Transverse colon (tissue), 4 donors: ENCODE data around the gene RGP1. TPM values are rescaled to one million over a fixed set of nuclear protein-coding genes. Genes with fewer than 3 reads are reported as not detected.

ENCODE experiments used
- DNase-seq: peaks from one replicate; pipeline ENCODE4 v3.0.0-alpha.2; 2019
- H3K27ac ChIP-seq, 4 donors: fragments of 200-600 bp; sonication (generic); 2 replicates each; pipeline ENCODE4 v1.5.1; 2016 to 2018; ENCODE audit warnings: inconsistent platforms in 4 of 4
- H3K27me3 ChIP-seq: fragments of 200-600 bp; sonication (generic); 2 replicates; pipeline ENCODE4 v1.5.1; 2017; ENCODE audit warnings: inconsistent platforms
- H3K36me3 ChIP-seq, 4 donors: fragments of 200-600 bp; sonication (generic); 2 replicates each; pipeline ENCODE4 v1.5.1; 2017 to 2019; ENCODE audit warnings: inconsistent platforms in 4 of 4
- H3K4me1 ChIP-seq, 4 donors: fragments of 200-600 bp; sonication (generic); 2 replicates each; pipeline ENCODE4 v1.5.1; 2017 to 2020; ENCODE audit warnings: inconsistent platforms in 4 of 4
- H3K4me3 ChIP-seq, 4 donors: fragments of 200-600 bp; sonication (generic); 1 replicate in 1 of 4; 2 replicates in 3 of 4; pipeline versions ENCODE4 v1.5.1 to v1.6.1; 2017 to 2019; ENCODE audit warnings: inconsistent platforms in 4 of 4
- H3K9me3 ChIP-seq, 2 donors: fragments of 200-600 bp; sonication (generic); 2 replicates each; pipeline ENCODE4 v1.5.1; 2017 to 2019; ENCODE audit warnings: inconsistent platforms in 2 of 2
- EP300 ChIP-seq: sonication (generic); formaldehyde crosslinking; IDR thresholded peaks from one replicate; pipeline ENCODE4 v1.6.1; 2017; ENCODE audit warnings: antibody characterized with exemption, low read depth
- POLR2A ChIP-seq: fragments of 450-650 bp; IDR thresholded peaks from one replicate; pipeline ENCODE4 v1.6.1; 2016; ENCODE audit warnings: antibody characterized with exemption, mild to moderate bottlenecking, moderate library complexity
- POLR2AphosphoS5 ChIP-seq, 3 donors: sonication (generic); formaldehyde crosslinking; IDR thresholded peaks; one replicate each; pipeline ENCODE4 v1.6.1; 2016; ENCODE audit warnings: antibody characterized with exemption in 3 of 3
- WGBS, 2 donors: methylation state at CpG; one replicate each; pipeline ENCODE4 v1.1.5; 2018; ENCODE audit warnings: low coverage in 1 of 2; 5-methylcytosine and 5-hydroxymethylcytosine counted together
- in situ Hi-C, 4 donors: fragments of 200-750 bp; cut with MboI; loops; one replicate each; pipeline versions ENCODE4 v1.15.0 to v1.15.1; 2017; ENCODE audit warnings: low sequenced_read_pairs in 3 of 4, low pct_ligation_motif_present in 1 of 4, low pct_unique_long_range_greater_than_20kb in 1 of 4
- intact Hi-C: fragments of 100-400 bp; cut with DNase I; formaldehyde crosslinking; loops from one replicate; pipeline ENCODE4 v1.15.1; 2023; ENCODE audit warnings: low total_unique reads
- total RNA-seq, 4 donors: library from RNA; depleted of rRNA; stranded (reverse); fragments of >200 nt; gene quantifications; one replicate each; pipeline ENCODE4 v1.1.0, GENCODE V29; 2016
- TF ChIP-seq, protein P1 (sequence below), 5 experiments: fragments of 200-600 bp in 3 of 5; fragments of 450-650 bp in 2 of 5; sonication (generic) in 3 of 5; IDR thresholded peaks; 1 replicate in 2 of 5; 2 replicates in 3 of 5; pipeline ENCODE4 v1.5.1; 2016 to 2017; ENCODE audit warnings: antibody characterized with exemption in 5 of 5, inconsistent platforms in 3 of 5, mild to moderate bottlenecking in 2 of 5, moderate library complexity in 1 of 5

RGP1 gene
- total RNA-seq, 4 donors from 2014 or later: 30.3 to 47.5 (median 43.7) TPM

DNA sequence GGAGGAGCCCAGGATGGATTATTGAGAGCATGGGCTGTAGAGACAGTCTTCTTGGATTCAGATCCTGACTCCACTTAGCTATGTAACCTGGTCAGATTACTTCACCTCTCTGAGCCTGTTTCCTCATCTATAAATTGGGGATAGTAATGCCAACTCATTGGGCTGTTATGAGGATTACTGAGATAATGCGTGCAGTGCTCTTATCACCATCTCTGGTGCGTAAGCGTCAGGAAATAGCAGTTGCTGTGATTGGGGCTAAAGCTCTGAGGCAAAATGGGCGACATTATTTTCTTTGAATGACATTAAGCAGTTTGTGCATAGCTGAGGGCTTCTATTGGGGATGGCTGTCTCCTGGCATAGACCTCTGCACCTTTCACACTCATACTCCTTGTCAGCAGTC lies 6.0 kb downstream of the RGP1 start:
- H3K27me3 ChIP-seq: no peaks in the 10 kb centered on the region
- H3K36me3 ChIP-seq: peaks cover 0 to 24% (median 10%) of the 10 kb centered on the region in 4 donors
- no peak overlapping the region for H3K27ac ChIP-seq
- peaks cover 11 to 31% (median 21%) of the 10 kb centered on the region in 4 donors for H3K4me1 ChIP-seq
- no peak overlapping the region for H3K4me3 ChIP-seq
- intact Hi-C loops (no loop called here), in situ Hi-C loops (no loop called here)
- H3K9me3 ChIP-seq: no peaks in the 10 kb centered on the region
- no peak for DNase-seq
- TF ChIP-seq POLR2A (no peak), EP300 (no peak), POLR2AphosphoS5 (IDR thresholded peaks at IDR 0.05) (no peak)
- TF ChIP-seq, protein P1, sequence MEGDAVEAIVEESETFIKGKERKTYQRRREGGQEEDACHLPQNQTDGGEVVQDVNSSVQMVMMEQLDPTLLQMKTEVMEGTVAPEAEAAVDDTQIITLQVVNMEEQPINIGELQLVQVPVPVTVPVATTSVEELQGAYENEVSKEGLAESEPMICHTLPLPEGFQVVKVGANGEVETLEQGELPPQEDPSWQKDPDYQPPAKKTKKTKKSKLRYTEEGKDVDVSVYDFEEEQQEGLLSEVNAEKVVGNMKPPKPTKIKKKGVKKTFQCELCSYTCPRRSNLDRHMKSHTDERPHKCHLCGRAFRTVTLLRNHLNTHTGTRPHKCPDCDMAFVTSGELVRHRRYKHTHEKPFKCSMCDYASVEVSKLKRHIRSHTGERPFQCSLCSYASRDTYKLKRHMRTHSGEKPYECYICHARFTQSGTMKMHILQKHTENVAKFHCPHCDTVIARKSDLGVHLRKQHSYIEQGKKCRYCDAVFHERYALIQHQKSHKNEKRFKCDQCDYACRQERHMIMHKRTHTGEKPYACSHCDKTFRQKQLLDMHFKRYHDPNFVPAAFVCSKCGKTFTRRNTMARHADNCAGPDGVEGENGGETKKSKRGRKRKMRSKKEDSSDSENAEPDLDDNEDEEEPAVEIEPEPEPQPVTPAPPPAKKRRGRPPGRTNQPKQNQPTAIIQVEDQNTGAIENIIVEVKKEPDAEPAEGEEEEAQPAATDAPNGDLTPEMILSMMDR (IDR thresholded peaks at IDR 0.05): no peak
- WGBS, 2 donors: 97% methylated on average over 4 of the region's 4 CpGs; no CpG with 5 or more reads in 1 of the 2 donors

DNA sequence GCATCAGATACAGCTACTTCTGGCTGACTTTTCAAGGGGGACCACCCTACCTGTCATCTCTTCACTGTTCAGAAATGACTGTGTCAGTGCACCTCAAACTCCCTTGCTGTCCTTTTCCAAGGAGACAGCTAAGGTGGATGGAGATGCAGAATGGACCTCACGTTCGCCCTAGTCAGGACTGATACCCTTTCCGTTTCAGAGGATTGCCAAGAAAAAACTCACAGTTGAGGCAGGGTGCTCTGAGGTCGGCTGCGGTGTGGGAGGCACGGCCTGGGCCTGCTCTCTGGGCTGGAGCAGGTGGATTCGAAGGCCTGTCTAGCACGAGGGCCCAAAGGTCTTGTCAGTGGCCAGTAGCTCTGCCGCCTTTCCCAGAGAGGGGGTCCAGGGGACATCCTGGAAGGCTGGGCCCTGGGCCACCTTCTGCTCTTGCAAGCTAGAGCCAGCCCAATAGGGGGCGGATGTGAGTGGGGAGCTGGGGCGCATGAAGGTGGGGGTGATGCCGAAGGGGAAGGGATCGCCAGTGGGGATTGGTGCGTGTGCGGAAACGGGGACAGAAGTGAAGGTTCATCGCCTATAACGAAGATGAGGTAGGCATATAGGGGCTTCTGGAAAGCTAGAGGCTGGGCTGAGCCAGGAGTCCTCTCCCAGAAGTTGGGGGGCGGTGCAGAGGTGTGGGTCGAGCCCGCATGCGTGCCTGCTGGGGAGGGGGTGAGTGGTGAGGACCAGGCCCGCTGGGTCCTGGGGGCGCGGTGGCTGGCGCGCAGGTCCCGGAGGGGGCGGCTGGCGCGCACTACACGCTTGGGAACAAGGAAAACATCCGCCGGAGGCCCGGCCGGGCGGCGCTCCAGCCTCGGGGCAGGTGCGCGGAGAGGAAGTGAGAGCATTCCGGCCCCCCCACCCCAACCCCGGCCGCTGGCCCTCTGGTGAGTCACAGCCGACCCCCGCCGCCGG lies 7.5 kb downstream of the RGP1 start:
- peak; percentile 83 for DNase-seq
- H3K9me3 ChIP-seq: no peaks in the 10 kb centered on the region
- WGBS, 2 donors: 9 to 17% methylated on average over 5 to 48 of the region's 48 CpGs
- H3K27me3 ChIP-seq: no peaks in the 10 kb centered on the region
- H3K36me3 ChIP-seq: peaks cover 0 to 23% (median 7%) of the 10 kb centered on the region in 4 donors
- peak overlapping the region; percentile 49 to 89 (median 70) for H3K4me3 ChIP-seq
- in situ Hi-C loops: no loop called here
- intact Hi-C loops: no loop called here
- TF ChIP-seq POLR2A (peak; percentile 34), EP300 (no peak), POLR2AphosphoS5 (IDR thresholded peaks at IDR 0.05) (peak in 1 of 3 donors; percentile 9)
- TF ChIP-seq, protein P1 (IDR thresholded peaks at IDR 0.05): peak; percentile 68 to 91 (median 76)
- H3K4me1 ChIP-seq: peaks cover 11 to 36% (median 16%) of the 10 kb centered on the region in 4 donors
- peak overlapping the region; percentile 91 to 97 (median 93) for H3K27ac ChIP-seq

DNA sequence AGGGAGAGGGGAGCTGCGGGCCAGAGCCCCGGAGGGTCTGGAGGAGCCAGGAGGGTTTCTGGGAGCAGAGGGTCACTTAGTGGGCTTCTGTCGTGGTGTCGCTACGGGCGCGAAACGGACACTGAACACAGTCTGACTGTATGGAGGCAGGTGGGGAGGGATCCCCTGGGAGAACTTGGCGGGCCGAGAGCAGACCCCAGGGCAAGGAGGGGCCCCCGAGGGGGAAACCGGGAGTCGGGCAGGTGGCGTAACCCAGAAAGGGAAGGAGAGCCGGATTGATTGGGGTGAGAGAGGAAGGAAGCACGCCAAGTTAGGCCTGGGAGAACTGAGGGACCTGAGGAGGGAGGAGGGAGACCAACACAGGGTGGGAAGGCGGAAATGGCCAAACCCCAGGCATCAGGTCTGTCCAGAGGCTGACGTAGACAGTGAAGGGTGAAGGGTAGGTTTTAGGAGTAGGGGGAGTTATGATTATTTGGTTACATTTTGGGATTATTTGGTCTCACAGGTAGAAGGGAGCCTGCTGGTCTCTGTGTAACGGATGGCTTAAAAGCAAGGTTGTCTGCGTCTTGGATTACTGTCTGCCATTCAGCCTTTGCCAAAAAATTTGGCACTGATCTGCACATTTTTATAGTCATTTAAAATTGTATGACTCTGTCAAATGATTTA lies 8.3 kb downstream of the RGP1 start:
- intact Hi-C loops: no loop called here
- no peaks in the 10 kb centered on the region for H3K9me3 ChIP-seq
- peak overlapping the region; percentile 49 to 89 (median 70) for H3K4me3 ChIP-seq
- in situ Hi-C loops: no loop called here
- 0 to 3% methylated on average over 5 to 20 of the region's 20 CpGs for WGBS, 2 donors
- H3K36me3 ChIP-seq: peaks cover 0 to 15% (median 7%) of the 10 kb centered on the region in 4 donors
- H3K27me3 ChIP-seq: no peaks in the 10 kb centered on the region
- peaks cover 11 to 42% (median 16%) of the 10 kb centered on the region in 4 donors for H3K4me1 ChIP-seq
- TF ChIP-seq, protein P1 (IDR thresholded peaks at IDR 0.05): no peak
- TF ChIP-seq EP300: no peak
- peak; percentile 66 for TF ChIP-seq POLR2A
- TF ChIP-seq POLR2AphosphoS5 (IDR thresholded peaks at IDR 0.05): peak; percentile 7 to 57 (median 53)
- H3K27ac ChIP-seq: peak overlapping the region; percentile 91 to 97 (median 93)
- peak; percentile 66 for DNase-seq

DNA sequence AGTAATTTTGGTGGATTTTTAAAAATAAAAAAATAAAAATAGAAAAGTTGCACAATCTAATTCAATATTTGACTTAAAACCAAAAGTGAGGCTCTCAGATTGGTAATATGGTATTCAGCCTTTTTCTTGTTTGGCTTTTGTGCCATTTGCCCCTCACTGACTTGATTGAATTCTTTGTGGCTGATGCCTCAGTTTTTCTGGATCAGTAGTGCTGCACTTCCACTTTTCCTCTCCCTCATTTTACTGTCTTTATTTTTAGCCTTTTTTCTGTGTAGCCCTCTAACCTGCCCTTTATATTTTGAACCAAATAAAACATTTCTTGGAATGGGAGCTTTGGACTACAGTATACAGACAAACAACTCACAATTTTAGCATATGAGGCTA lies 8.8 kb downstream of the RGP1 start:
- TF ChIP-seq EP300 (no peak), POLR2AphosphoS5 (IDR thresholded peaks at IDR 0.05) (no peak), POLR2A (no peak)
- TF ChIP-seq, protein P1 (IDR thresholded peaks at IDR 0.05): no peak
- Histone ChIP-seq H3K9me3 (no peaks in the 10 kb centered on the region), H3K27ac (peak overlapping the region; percentile 91 to 97 (median 93)), H3K4me1 (peaks cover 11 to 47% (median 16%) of the 10 kb centered on the region in 4 donors), H3K27me3 (no peaks in the 10 kb centered on the region), H3K36me3 (peaks cover 0 to 11% (median 5%) of the 10 kb centered on the region in 4 donors), H3K4me3 (peak overlapping the region in 3 of 4 donors; percentile 49 to 74 (median 65))
- intact Hi-C loops: no loop called here
- in situ Hi-C loops: no loop called here
- no peak for DNase-seq
